Progenitor cell of endocrine pancreas (in vitro differentiated cells): Measurements from ENCODE around the gene ACOT9. TPM values are rescaled to one million over a fixed set of nuclear protein-coding genes. Genes with fewer than 3 reads are reported as not detected.

Experiments used
- DNase-seq: peaks from one replicate; pipeline ENCODE4 v3.0.0; 2021; ENCODE audit warnings: low spot score; ENCODE audit not compliant: unreplicated experiment
- H3K27ac Mint-ChIP-seq: 2 replicates; pipeline ENCODE4 v1.8.0; 2021; ENCODE audit warnings: mild to moderate bottlenecking, moderate library complexity, mixed read lengths
- H3K27me3 Mint-ChIP-seq: 2 replicates; pipeline ENCODE4 v1.8.0; 2021; ENCODE audit warnings: mixed read lengths
- H3K36me3 Mint-ChIP-seq: 2 replicates; pipeline ENCODE4 v1.8.0; 2022; ENCODE audit warnings: mixed read lengths; ENCODE audit not compliant: insufficient read depth
- H3K4me1 Mint-ChIP-seq: 2 replicates; pipeline ENCODE4 v1.8.0; 2021; ENCODE audit warnings: low read depth, mixed read lengths
- H3K4me3 Mint-ChIP-seq: 2 replicates; pipeline ENCODE4 v1.8.0; 2021; ENCODE audit warnings: low read depth, mild to moderate bottlenecking, moderate library complexity, mixed read lengths
- H3K9me3 Mint-ChIP-seq: 2 replicates; pipeline ENCODE4 v1.8.0; 2021; ENCODE audit warnings: low read depth, mixed read lengths
- CTCF ChIP-seq: fragments of 200-600 bp; sonication (generic); IDR thresholded peaks from one replicate; pipeline ENCODE4 v1.5.0; 2021; ENCODE audit warnings: antibody characterized with exemption, mild to moderate bottlenecking; ENCODE audit not compliant: unreplicated experiment
- total RNA-seq: library from RNA; stranded (reverse); gene quantifications from 2 replicates; pipeline ENCODE4 v1.2.1, GENCODE V29; 2021

Gene ACOT9
- total RNA-seq, 1 donor from 2014 or later, result 33.8 TPM

GRCh38 chrX:23720117-23720677 lies 22.9 kb downstream of the ACOT9 start:
- Mint-ChIP-seq H3K36me3 (peaks cover 13% of the 10 kb centered on the region), H3K4me3 (no peak overlapping the region), H3K4me1 (peaks cover 4% of the 10 kb centered on the region), H3K27ac (no peak overlapping the region), H3K9me3 (no peaks in the 10 kb centered on the region), H3K27me3 (no peaks in the 10 kb centered on the region)
- no peak for DNase-seq
- TF ChIP-seq CTCF, result no peak

GRCh38 chrX:23705235-23705634 lies 37.8 kb downstream of the ACOT9 start:
- Mint-ChIP-seq H3K4me3 (no peak overlapping the region), H3K27ac (no peak overlapping the region), H3K27me3 (no peaks in the 10 kb centered on the region), H3K9me3 (no peaks in the 10 kb centered on the region), H3K36me3 (peaks cover 12% of the 10 kb centered on the region), H3K4me1 (no peaks in the 10 kb centered on the region)
- no peak for TF ChIP-seq CTCF
- DNase-seq, result no peak

GRCh38 chrX:23704673-23705206 lies 38.3 kb downstream of the ACOT9 start:
- no peak for TF ChIP-seq CTCF
- no peaks in the 10 kb centered on the region for H3K27me3 Mint-ChIP-seq
- H3K36me3 Mint-ChIP-seq, result peaks cover 14% of the 10 kb centered on the region
- no peak overlapping the region for H3K27ac Mint-ChIP-seq
- H3K4me3 Mint-ChIP-seq, result no peak overlapping the region
- H3K4me1 Mint-ChIP-seq, result no peaks in the 10 kb centered on the region
- no peaks in the 10 kb centered on the region for H3K9me3 Mint-ChIP-seq
- no peak for DNase-seq

- Mint-ChIP-seq H3K27me3 (no peaks in the 10 kb centered on the region), H3K4me3 (no peak overlapping the region), H3K9me3 (no peaks in the 10 kb centered on the region), H3K4me1 (no peaks in the 10 kb centered on the region), H3K27ac (peak overlapping the region; percentile 71), H3K36me3 (peaks cover 10% of the 10 kb centered on the region)
- no peak for TF ChIP-seq CTCF
- no peak for DNase-seq
Measured at GRCh38 chrX:23699636-23700194, 43.4 kb downstream of the ACOT9 start.

DNA sequence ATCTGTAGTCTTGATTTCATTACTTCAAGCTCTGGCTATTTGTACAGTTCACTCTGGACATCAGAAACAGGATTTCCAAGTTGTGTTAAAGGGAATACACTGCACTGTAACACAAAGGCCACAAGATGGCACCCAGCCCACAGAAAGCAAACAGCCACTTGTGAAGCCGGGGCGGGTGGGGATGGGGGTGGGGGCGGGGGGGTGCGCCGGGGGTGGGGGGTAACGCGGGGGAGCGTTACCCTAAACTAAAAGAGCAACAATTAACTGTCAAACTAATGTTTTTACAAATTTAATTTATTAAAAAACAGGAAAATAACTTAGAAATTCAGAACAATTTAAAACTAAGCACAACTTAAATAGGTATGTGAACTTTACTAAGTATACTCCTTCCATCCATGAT lies 48.5 kb downstream of the ACOT9 start:
- TF ChIP-seq CTCF, result peak; percentile 73
- H3K4me1 Mint-ChIP-seq, result no peaks in the 10 kb centered on the region
- no peaks in the 10 kb centered on the region for H3K36me3 Mint-ChIP-seq
- no peaks in the 10 kb centered on the region for H3K9me3 Mint-ChIP-seq
- no peak overlapping the region for H3K27ac Mint-ChIP-seq
- peak; percentile 13 for DNase-seq
- H3K4me3 Mint-ChIP-seq, result no peak overlapping the region
- H3K27me3 Mint-ChIP-seq, result no peaks in the 10 kb centered on the region
